CD4-positive, alpha-beta T cell (primary cell): ENCODE results near the gene FKBP7. TPM values are rescaled to one million over a fixed set of nuclear protein-coding genes. Genes with fewer than 3 reads are reported as not detected.

Experiments
- ATAC-seq: fragments of 200-7000 bp; cut with Tn5 transposase; one replicate; pipeline ENCODE4 v1.10.0; 2022; ENCODE audit warnings: mild to moderate bottlenecking; ENCODE audit not compliant: poor library complexity
- CTCF ChIA-PET: fragments of 350-600 bp; sonication (Branson Sonifier 250); formaldehyde crosslinking; loops from one replicate; lab custom pipeline; 2021; ENCODE audit warnings: antibody characterized with exemption, inconsistent platforms; lab: Charles Lee
- POLR2A ChIA-PET: fragments of 350-600 bp; sonication (Branson Sonifier 250); formaldehyde crosslinking; loops from one replicate; lab custom pipeline; 2021; ENCODE audit warnings: antibody characterized with exemption, inconsistent platforms; lab: Charles Lee
- DNase-seq, 14 experiments: peaks; one replicate each; pipeline ENCODE4 v3.0.0-alpha.2; 2013 to 2020; ENCODE audit warnings: mixed read lengths in 2 of 14
- H3K27ac ChIP-seq, 2 donors: one replicate each; pipeline versions ENCODE4 v1.5.1 to v1.7.0; 2013; ENCODE audit warnings: low read length in 2 of 2, low read depth in 1 of 2, mild to moderate bottlenecking in 1 of 2
- H3K27me3 ChIP-seq, 2 experiments: 1 replicate in 1 of 2; 2 replicates in 1 of 2; pipeline versions ENCODE4 v1.6.1 to v1.7.0; 2013; ENCODE audit warnings: low read length in 2 of 2, control low read depth in 1 of 2, mild to moderate bottlenecking in 1 of 2, moderate library complexity in 1 of 2; ENCODE audit not compliant: insufficient read depth in 2 of 2, control insufficient read depth in 1 of 2
- H3K36me3 ChIP-seq: one replicate; pipeline ENCODE4 v1.6.1; 2013; ENCODE audit warnings: low read length, control low read depth; ENCODE audit not compliant: insufficient read depth
- H3K4me1 ChIP-seq: one replicate; pipeline ENCODE4 v1.6.1; 2013; ENCODE audit warnings: low read length, control low read depth; ENCODE audit not compliant: insufficient read depth
- H3K4me3 ChIP-seq: one replicate; pipeline ENCODE4 v1.5.1; 2013; ENCODE audit warnings: mild to moderate bottlenecking, low read length, moderate library complexity
- H3K9me3 ChIP-seq, 2 experiments: 1 replicate in 1 of 2; 2 replicates in 1 of 2; pipeline versions ENCODE4 v1.6.1 to v1.7.0; 2013; ENCODE audit warnings: low read length in 2 of 2, mild to moderate bottlenecking in 2 of 2, control low read depth in 1 of 2, moderate library complexity in 1 of 2; ENCODE audit not compliant: control insufficient read depth in 1 of 2, insufficient read depth in 1 of 2
- H3K27ac Mint-ChIP-seq: one replicate; pipeline ENCODE4 v1.8.0; 2020; ENCODE audit warnings: mixed read lengths
- H3K27me3 Mint-ChIP-seq: one replicate; pipeline ENCODE4 v1.8.0; 2021; ENCODE audit warnings: mixed read lengths
- H3K36me3 Mint-ChIP-seq: one replicate; pipeline ENCODE4 v1.8.0; 2021; ENCODE audit warnings: low read depth, mixed read lengths
- H3K4me1 Mint-ChIP-seq: one replicate; pipeline ENCODE4 v1.8.0; 2021; ENCODE audit warnings: low read depth, mixed read lengths
- H3K4me3 Mint-ChIP-seq: one replicate; pipeline ENCODE4 v1.8.0; 2020; ENCODE audit warnings: mild to moderate bottlenecking, mixed read lengths
- H3K9me3 Mint-ChIP-seq: one replicate; pipeline ENCODE4 v1.8.0; 2020; ENCODE audit warnings: mixed read lengths
- intact Hi-C, 2 experiments: fragments of 100-400 bp; cut with DNase I in 1 of 2; cut with micrococcal nuclease in 1 of 2; formaldehyde crosslinking; loops; one replicate each; pipeline versions ENCODE4 v1.15.1 to v1.9.0; 2023 to 2025; cut with DNase I, micrococcal nuclease
- total RNA-seq, 174 experiments: library from RNA in 2 of 174; stranded (reverse) in 2 of 174; gene quantifications; one replicate each; pipeline ENCODE4 v1.2.3 and lab custom pipeline; 2021 to 2026
- TF ChIP-seq, protein P1 (sequence below): fragments of 200-600 bp; IDR thresholded peaks from one replicate; pipeline ENCODE4 v1.8.0; 2022; ENCODE audit warnings: antibody characterized with exemption, mild to moderate bottlenecking

The FKBP7 gene
- total RNA-seq, 2 experiments from 2014 or later, result 0.25 to 0.55 TPM

DNA sequence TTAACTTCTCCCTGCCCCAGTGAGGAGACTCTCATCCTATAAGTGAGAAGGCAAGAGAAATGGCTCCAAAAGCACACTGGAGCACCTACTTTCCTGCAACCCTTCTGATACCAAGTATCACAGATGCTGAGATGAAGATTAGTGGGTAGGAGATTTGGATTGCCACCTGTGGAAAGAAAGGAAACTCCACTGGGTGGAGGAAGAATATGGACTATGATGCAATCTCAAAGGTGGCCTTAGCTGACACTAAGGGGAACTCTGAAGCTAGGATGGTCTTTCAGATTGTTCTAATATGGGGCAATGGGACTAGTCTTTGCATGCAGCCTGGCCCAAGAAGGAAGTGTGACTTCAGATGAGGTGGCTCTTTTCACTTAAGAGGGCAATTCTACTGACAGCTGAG is 49.1 kb downstream of the FKBP7 start:
- peaks cover 0 to 9% of the 10 kb centered on the region in 2 experiments for H3K9me3 ChIP-seq
- POLR2A ChIA-PET, result interaction anchor here (2.2 kb wide), 1 partner anchor 22 kb away, joined by 6 read pairs; the partner anchor contains the start of genes PJVK and PRKRA
- Mint-ChIP-seq H3K9me3 (peaks cover 2% of the 10 kb centered on the region), H3K36me3 (peaks cover 92% of the 10 kb centered on the region), H3K27me3 (no peaks in the 10 kb centered on the region), H3K4me1 (no peaks in the 10 kb centered on the region), H3K4me3 (no peak overlapping the region), H3K27ac (no peak overlapping the region)
- H3K27me3 ChIP-seq, result no peaks in the 10 kb centered on the region
- intact Hi-C loops, result no loop called here
- H3K36me3 ChIP-seq, result peaks cover 53% of the 10 kb centered on the region
- no peak overlapping the region for H3K27ac ChIP-seq
- DNase-seq (no peak), ATAC-seq (no peak)
- no peak overlapping the region for H3K4me3 ChIP-seq
- no peaks in the 10 kb centered on the region for H3K4me1 ChIP-seq
- CTCF ChIA-PET, result no interaction called here
- TF ChIP-seq, protein P1, sequence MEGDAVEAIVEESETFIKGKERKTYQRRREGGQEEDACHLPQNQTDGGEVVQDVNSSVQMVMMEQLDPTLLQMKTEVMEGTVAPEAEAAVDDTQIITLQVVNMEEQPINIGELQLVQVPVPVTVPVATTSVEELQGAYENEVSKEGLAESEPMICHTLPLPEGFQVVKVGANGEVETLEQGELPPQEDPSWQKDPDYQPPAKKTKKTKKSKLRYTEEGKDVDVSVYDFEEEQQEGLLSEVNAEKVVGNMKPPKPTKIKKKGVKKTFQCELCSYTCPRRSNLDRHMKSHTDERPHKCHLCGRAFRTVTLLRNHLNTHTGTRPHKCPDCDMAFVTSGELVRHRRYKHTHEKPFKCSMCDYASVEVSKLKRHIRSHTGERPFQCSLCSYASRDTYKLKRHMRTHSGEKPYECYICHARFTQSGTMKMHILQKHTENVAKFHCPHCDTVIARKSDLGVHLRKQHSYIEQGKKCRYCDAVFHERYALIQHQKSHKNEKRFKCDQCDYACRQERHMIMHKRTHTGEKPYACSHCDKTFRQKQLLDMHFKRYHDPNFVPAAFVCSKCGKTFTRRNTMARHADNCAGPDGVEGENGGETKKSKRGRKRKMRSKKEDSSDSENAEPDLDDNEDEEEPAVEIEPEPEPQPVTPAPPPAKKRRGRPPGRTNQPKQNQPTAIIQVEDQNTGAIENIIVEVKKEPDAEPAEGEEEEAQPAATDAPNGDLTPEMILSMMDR, result no peak

GRCh38 chr2:178428396-178428806 is 50.0 kb downstream of the FKBP7 start:
- DNase-seq, result no peak
- CTCF ChIA-PET, result no interaction called here
- POLR2A ChIA-PET, result interaction anchor here (2.2 kb wide), 1 partner anchor 23 kb away, joined by 6 read pairs; the partner anchor contains the start of genes PJVK and PRKRA
- Histone ChIP-seq H3K4me3 (no peak overlapping the region), H3K9me3 (peaks cover 0 to 9% of the 10 kb centered on the region in 2 experiments), H3K36me3 (peaks cover 46% of the 10 kb centered on the region), H3K27me3 (no peaks in the 10 kb centered on the region), H3K4me1 (no peaks in the 10 kb centered on the region), H3K27ac (no peak overlapping the region)
- Mint-ChIP-seq H3K27me3 (no peaks in the 10 kb centered on the region), H3K9me3 (peaks cover 2% of the 10 kb centered on the region), H3K36me3 (peaks cover 90% of the 10 kb centered on the region), H3K4me3 (no peak overlapping the region), H3K4me1 (no peaks in the 10 kb centered on the region), H3K27ac (no peak overlapping the region)
- TF ChIP-seq, protein P1, result no peak
- intact Hi-C loops, result no loop called here
- no peak for ATAC-seq

DNA sequence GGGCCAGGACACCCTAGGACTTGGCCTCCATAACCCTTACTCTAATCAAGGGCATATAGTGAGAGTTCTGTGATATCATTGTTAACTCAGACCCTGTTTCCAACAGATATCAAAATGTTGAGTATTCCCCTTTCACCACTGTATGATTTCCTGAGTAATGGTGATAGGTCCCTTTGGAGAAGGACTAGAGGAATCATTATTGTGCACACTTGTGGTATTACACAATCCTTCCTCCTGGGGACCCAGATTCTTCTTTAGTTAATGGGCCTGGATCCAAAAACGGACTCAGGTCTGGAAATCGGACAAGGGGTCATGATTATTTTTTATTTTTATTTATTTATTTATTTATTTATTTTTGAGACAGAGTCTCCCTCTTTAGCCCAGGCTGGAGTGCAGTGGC is 50.9 kb downstream of the FKBP7 start:
- Mint-ChIP-seq H3K9me3 (peaks cover 2% of the 10 kb centered on the region), H3K27ac (no peak overlapping the region), H3K4me1 (no peaks in the 10 kb centered on the region), H3K36me3 (peaks cover 87% of the 10 kb centered on the region), H3K4me3 (no peak overlapping the region), H3K27me3 (no peaks in the 10 kb centered on the region)
- TF ChIP-seq, protein P1, result no peak
- Histone ChIP-seq H3K36me3 (peaks cover 37% of the 10 kb centered on the region), H3K27ac (no peak overlapping the region), H3K4me3 (no peak overlapping the region), H3K4me1 (no peaks in the 10 kb centered on the region), H3K9me3 (peaks cover 0 to 9% of the 10 kb centered on the region in 2 experiments), H3K27me3 (no peaks in the 10 kb centered on the region)
- ATAC-seq (no peak), DNase-seq (no peak)
- intact Hi-C loops, result no loop called here
- POLR2A ChIA-PET, result no interaction called here
- CTCF ChIA-PET, result no interaction called here
